ENCODE data around the gene NFYC. TPM values are rescaled to one million over a fixed set of nuclear protein-coding genes. Genes with fewer than 3 reads are reported as not detected.

NFYC gene
- total RNA-seq (2022) = 65.5 and 66.0 TPM in 2 replicates
- percentile 87 among the genes with signal in this experiment for Bru-seq, nascent RNA
- percentile 80 among the genes with signal in this experiment for BruChase-seq, experiment 1, labeled RNA remaining after a 6-hour chase
- BruChase-seq, experiment 2, labeled RNA remaining after a 2-hour chase = percentile 75 among the genes with signal in this experiment
- long read RNA-seq, transcript NFYC-213 (10 exons, 1,950 nt) = major isoform, 37 of 80 reads
- long read RNA-seq, partial matches to known transcripts = 2 of 80 reads
- long read RNA-seq, other reads (novel, unspliced or antisense) = 33 of 80 reads

GRCh38 chr1:40691538-40692428 lies at the start of gene NFYC:
Gene NFYC (plus strand): TSS chr1:40691704. CDS start chr1:40738844, 47,140 bp downstream.
- CTCF ChIA-PET = interaction anchor here (1.1 to 3.0 kb wide), 7 partner anchors 10 to 82 kb away, joined by 3 to 16 read pairs (median 5); no protein-coding TSS in a partner anchor
- Mint-ChIP-seq H3K4me3 (ENCODE audit: low read depth, unreplicated experiment) (peak within 1 kb of the TSS; percentile 99), H3K27me3 (ENCODE audit: unreplicated experiment) (no peaks in the 10 kb centered on the region), H3K4me1 (ENCODE audit: low read depth, unreplicated experiment) (peaks cover 38% of the 10 kb centered on the region), H3K9me3 (ENCODE audit: low read depth, unreplicated experiment) (no peaks in the 10 kb centered on the region), H3K27ac (ENCODE audit: unreplicated experiment) (peak within 1 kb of the TSS; percentile 92), H3K36me3 (ENCODE audit: insufficient read depth, unreplicated experiment) (peaks cover 22% of the 10 kb centered on the region)
- DNase-seq = peak; percentile 98
- BruUV-seq (replicated peaks) = no TSS peak
- intact Hi-C loops (cut with micrococcal nuclease; ENCODE audit: unreplicated experiment) = no loop called here
- TF ChIP-seq CTCF (IDR thresholded peaks at IDR 0.05; ENCODE audit: unreplicated experiment) = no peak

- H3K27me3 Mint-ChIP-seq (ENCODE audit: unreplicated experiment) = peaks cover 8% of the 10 kb centered on the region
- intact Hi-C loops (cut with micrococcal nuclease; ENCODE audit: unreplicated experiment) = no loop called here
- no peaks in the 10 kb centered on the region for H3K4me1 Mint-ChIP-seq (ENCODE audit: low read depth, unreplicated experiment)
- DNase-seq = no peak
- no peak for TF ChIP-seq CTCF (IDR thresholded peaks at IDR 0.05; ENCODE audit: unreplicated experiment)
- no TSS peak for BruUV-seq (replicated peaks)
- H3K27ac Mint-ChIP-seq (ENCODE audit: unreplicated experiment) = no peak overlapping the region
- H3K9me3 Mint-ChIP-seq (ENCODE audit: low read depth, unreplicated experiment) = no peaks in the 10 kb centered on the region
- no peaks in the 10 kb centered on the region for H3K36me3 Mint-ChIP-seq (ENCODE audit: insufficient read depth, unreplicated experiment)
- no peak overlapping the region for H3K4me3 Mint-ChIP-seq (ENCODE audit: low read depth, unreplicated experiment)
- CTCF ChIA-PET = interaction anchor here (0.8 to 1.2 kb wide), 2 partner anchors 15 to 44 kb away, joined by 3 read pairs; no protein-coding TSS in a partner anchor
These were observed 46.3 kb upstream of the NFYC start for GRCh38 chr1:40645118-40645680.

GRCh38 chr1:40646315-40646714 lies 45.2 kb upstream of the NFYC start:
- no peaks in the 10 kb centered on the region for H3K36me3 Mint-ChIP-seq (ENCODE audit: insufficient read depth, unreplicated experiment)
- no peak overlapping the region for H3K4me3 Mint-ChIP-seq (ENCODE audit: low read depth, unreplicated experiment)
- intact Hi-C loops (cut with micrococcal nuclease; ENCODE audit: unreplicated experiment) = no loop called here
- no peak for TF ChIP-seq CTCF (IDR thresholded peaks at IDR 0.05; ENCODE audit: unreplicated experiment)
- no peaks in the 10 kb centered on the region for H3K9me3 Mint-ChIP-seq (ENCODE audit: low read depth, unreplicated experiment)
- no peaks in the 10 kb centered on the region for H3K27me3 Mint-ChIP-seq (ENCODE audit: unreplicated experiment)
- BruUV-seq (replicated peaks) = no TSS peak
- CTCF ChIA-PET = interaction anchor here (0.6 to 0.8 kb wide), 2 partner anchors 21 to 86 kb away, joined by 3 read pairs; no protein-coding TSS in a partner anchor
- H3K27ac Mint-ChIP-seq (ENCODE audit: unreplicated experiment) = no peak overlapping the region
- DNase-seq = no peak
- H3K4me1 Mint-ChIP-seq (ENCODE audit: low read depth, unreplicated experiment) = no peaks in the 10 kb centered on the region

- Mint-ChIP-seq H3K4me3 (ENCODE audit: low read depth, unreplicated experiment) (no peak overlapping the region), H3K9me3 (ENCODE audit: low read depth, unreplicated experiment) (no peaks in the 10 kb centered on the region), H3K36me3 (ENCODE audit: insufficient read depth, unreplicated experiment) (no peaks in the 10 kb centered on the region), H3K27ac (ENCODE audit: unreplicated experiment) (no peak overlapping the region), H3K4me1 (ENCODE audit: low read depth, unreplicated experiment) (no peaks in the 10 kb centered on the region), H3K27me3 (ENCODE audit: unreplicated experiment) (no peaks in the 10 kb centered on the region)
- BruUV-seq (replicated peaks) = no TSS peak
- TF ChIP-seq CTCF (IDR thresholded peaks at IDR 0.05; ENCODE audit: unreplicated experiment) = no peak
- intact Hi-C loops (cut with micrococcal nuclease; ENCODE audit: unreplicated experiment) = no loop called here
- CTCF ChIA-PET = no interaction called here
- DNase-seq = no peak
These were observed 43.3 kb upstream of the NFYC start for GRCh38 chr1:40648200-40648599.

All from Calu3 (cell line).